ENCODE results near the gene SIX5.

The SIX5 gene

DNA sequence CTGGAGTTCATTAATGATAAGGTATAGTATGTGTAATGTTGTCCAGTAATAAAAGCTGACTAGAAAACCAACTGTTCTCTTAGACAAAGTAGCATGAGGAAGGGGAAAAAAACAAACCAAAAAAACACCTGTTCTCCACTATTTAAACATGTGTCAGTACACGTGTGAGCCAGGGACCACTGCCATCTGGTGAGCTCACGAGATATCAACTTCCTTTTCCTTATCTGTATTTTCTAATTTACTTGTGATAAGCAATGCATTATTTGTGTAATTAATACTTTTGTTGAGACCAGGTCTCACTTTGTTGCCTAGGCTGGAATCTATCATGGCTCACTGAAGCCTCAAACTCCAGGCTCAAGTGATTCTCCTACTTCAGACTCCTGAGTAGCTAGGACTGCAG, 4.3 kb upstream of the SIX5 start:
- DNase-seq: no peak

DNA sequence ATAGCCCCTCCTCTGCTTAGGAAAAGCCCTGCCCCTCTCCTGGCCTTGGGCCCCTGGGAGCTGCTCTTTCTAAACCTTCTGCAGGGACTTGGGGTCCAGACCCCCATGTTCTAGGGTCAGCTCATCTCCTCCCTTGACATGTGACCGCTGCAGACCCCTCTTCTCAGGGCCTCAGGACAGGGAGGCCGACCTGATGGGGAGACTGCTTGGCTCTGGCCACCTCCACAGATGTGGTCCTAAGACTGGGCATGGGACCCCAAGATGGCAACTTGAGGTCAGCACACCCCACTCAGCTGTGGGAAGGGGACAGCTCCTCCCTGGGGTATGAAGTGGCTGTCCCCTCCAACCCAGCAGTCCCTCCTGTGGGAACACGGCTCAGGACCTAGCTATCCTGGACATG, 3.9 kb upstream of the SIX5 start:
- no peak for DNase-seq

DNA sequence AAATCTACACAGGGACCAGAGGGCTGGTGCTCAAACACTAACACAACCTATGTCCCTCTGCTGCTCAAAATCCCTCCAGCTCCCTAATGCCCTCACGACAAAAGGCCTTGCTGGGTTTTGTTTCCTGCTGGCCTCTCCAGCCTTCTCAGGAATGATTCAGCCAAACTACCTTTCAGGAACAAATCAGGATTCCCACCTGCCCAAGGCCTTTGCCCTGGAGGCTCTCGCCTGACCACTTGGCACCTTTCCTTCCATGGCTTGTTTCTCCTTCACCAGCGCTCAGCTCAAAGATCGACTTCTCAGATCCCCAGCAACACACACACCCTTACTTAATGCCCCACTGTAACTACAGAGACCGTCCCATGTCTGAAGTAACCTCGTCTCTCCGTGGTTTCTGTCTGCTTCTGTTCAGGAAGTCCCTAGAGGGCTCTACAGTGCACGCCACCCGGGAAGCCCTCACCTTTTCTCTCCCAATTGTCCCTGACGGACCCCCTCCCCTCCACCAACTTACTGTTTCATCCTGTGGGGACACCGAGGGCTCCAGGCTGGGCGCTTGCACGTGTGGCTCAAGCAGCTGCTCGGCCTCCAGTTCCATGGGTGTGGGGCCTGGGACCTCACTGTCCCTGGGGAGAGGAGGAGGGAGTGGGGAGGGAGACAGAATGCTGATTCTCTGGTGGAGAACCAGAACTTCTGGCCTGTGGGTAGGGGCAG, 3.2 kb upstream of the SIX5 start:
- no peak for DNase-seq

DNA sequence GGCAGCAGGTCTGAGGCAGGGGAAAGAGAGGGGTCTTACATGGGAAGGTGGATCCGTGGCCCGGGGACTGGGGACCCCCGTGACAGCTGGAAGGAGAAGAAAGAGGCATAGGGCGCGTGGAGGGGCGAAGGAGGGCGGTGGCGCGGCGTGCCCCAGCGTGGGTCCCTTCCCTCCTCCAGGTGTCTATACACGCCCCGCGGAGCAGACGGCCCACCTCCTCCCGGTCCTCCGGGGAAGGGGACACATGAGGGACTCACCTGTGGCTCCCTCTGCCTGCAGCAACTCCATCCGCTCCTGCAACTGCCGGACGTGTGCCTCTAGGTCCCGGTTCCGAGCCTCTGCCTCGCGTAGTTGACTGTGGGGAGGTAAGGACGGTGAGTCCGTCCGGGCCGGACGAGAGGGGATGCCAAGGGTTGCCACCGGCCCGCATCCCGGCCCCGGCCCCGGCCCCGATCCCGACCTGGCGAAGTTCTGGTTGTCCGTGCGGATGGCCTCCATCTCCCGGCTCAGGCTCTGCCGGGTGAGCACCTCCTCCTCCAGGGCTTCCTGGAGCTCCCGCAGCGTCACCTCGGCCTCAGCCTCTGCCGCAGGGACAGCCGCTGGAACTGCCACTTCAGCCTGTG, 2.4 kb upstream of the SIX5 start:
- DNase-seq: no peak

DNA sequence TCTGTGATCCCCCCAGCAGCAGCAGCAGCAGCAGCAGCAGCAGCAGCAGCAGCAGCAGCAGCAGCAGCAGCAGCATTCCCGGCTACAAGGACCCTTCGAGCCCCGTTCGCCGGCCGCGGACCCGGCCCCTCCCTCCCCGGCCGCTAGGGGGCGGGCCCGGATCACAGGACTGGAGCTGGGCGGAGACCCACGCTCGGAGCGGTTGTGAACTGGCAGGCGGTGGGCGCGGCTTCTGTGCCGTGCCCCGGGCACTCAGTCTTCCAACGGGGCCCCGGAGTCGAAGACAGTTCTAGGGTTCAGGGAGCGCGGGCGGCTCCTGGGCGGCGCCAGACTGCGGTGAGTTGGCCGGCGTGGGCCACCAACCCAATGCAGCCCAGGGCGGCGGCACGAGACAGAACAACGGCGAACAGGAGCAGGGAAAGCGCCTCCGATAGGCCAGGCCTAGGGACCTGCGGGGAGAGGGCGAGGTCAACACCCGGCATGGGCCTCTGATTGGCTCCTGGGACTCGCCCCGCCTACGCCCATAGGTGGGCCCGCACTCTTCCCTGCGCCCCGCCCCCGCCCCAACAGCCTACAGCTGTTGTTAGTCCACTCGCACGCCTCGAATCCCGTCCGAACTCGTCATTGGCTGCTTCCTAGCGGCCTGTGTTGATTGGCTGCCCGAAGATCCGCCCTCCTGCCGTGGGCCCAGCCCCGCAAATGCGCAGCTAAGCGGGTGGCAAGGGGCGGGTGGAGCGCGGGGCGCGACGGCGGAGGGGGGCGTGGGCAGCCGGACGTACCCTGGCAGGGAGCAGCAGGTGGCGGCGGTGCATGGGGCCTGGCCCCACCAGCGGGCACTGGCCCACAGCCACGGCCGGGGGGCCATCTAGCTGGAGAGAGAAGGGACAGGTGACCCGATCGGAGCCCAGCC, 1.4 kb upstream of the SIX5 start:
- peak; percentile 79 to 85 for DNase-seq

DNA sequence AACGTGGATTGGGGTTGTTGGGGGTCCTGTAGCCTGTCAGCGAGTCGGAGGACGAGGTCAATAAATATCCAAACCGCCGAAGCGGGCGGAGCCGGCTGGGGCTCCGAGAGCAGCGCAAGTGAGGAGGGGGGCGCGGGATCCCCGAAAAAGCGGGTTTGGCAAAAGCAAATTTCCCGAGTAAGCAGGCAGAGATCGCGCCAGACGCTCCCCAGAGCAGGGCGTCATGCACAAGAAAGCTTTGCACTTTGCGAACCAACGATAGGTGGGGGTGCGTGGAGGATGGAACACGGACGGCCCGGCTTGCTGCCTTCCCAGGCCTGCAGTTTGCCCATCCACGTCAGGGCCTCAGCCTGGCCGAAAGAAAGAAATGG, 754 bp upstream of the SIX5 start:
- peak; percentile 16 to 32 for DNase-seq

DNA sequence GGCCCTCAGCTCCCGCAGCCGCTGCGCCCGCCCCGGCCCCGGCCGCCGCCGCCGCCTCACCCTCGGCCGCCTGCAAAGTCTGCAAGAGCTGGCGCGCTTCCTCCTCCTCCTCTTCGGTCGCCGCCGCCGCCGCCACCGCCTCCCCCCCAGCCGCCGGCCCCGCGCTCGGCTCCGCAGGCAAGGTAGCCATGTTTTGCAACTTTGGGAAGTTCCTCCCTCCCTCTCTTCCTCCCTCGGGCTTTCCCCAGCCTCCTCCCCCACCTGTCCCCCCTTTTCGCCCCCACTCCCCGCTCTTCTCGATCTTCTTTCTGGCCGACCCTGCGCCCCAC, 433 bp downstream of the SIX5 start:
- DNase-seq: no peak

DNA sequence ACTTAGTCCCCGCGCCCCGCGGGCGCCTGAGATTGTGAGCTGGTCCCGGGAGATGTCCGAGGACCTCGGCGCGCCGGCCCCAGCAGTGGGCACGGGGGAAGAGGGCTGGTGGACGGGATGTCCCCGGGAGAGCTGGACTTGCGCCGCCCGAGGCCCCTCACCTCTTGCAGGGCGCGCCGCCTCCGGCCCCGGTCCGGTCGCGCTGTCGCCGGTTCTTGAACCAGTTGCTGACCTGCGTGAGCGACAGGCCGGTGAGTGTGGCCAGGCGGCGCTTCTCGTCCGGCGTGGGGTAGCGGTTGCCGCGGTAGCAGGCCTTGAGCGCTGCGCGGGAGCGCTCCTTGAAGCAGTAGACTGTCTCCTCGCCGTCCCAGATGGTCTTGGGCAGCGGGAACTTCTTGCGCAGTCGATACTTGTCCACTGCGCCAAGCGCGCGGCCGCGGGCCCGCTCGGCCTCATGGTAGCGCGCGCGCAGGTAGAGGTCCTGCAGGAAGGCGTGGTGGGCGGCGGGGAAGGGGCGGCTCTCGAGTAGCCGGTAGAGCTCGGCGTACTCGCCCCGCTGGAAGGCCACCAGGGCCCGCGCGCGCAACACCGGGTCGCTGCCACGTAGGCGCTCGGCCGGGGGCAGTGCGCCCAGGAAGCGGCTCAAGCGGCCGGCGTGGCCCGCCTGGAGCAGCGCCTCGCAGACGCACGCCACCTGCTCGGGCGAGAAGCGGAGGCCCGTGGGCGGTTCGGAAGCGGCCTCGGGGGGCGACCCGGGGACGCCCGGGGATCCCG, 984 bp downstream of the SIX5 start:
- no peak for DNase-seq

DNA sequence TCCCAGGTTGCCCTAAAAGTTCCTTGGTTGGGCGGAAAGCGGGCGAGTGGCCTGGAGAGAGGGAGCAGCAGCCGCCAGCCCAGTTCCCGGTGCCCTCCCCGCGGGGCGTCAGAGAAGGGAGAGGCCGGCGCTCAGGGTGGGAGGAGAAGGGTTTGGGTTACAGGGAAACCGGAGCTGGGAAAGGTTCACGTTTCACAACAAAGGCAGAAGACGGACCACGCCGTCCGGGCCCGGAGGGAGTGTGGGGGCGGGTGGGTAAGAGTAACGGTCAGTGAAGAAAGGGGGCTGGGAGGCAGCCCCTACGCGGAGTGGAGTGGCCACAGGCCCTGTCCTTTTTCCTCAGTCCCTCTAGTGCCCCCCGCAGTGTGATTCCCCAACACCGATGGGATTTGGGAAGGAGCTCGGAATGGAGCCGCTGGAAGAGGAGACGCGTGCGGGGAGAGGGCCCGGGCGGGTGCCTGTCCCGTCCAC, 1.6 kb downstream of the SIX5 start:
- DNase-seq: no peak

DNA sequence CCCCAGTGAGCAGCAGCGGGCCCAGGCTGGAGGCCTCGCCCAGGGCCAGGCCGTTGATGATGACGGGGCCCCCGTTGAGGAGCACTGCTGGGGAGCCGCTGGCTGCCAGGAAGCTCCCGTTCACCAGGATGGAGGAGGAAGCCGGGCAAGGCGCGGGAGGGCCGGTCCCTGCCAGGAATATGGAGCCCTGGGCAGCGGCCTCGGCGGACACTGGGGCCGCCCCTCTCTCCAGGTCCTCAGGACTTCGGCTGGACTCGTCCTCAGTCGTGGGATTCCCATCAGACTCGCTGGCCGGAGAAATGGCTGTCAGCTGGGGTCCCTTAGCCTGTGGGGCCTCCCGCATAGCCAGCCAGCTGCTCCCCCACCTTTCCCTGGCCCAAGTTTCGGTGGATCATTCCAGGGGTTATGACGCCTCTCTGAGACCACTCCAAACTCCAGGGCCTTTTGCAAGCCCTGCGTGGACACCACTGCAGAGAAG, 2.1 kb downstream of the SIX5 start:
- no peak for DNase-seq

DNA sequence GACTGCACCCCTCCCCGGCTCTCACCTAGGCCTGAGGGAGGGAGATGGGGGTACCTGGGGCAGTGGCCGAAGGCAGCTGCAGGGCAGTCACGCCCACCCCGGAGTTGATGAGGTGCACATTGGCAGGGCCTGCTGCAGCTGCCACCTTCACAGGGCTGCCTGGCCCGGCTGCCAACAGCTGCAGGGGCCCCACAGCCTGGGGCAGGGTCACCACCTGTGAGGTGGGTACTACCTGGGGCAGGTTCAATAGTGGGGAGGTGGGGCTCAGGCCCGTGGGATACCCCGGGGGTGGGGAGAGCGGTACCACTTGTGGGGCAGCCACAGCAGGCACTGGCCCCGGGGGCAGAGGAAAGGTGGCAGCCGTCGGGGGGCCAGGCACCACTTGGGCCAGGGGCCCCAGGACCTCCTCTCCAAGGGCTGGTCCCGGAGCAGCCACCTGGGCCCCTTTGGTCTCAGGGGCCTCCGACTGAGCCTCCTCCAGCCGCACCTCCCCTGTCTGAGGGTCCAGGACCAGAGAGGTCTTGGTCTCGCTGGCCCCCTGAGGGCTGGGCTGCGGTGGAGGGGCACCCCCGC, 2.7 kb downstream of the SIX5 start:
- DNase-seq: no peak

DNA sequence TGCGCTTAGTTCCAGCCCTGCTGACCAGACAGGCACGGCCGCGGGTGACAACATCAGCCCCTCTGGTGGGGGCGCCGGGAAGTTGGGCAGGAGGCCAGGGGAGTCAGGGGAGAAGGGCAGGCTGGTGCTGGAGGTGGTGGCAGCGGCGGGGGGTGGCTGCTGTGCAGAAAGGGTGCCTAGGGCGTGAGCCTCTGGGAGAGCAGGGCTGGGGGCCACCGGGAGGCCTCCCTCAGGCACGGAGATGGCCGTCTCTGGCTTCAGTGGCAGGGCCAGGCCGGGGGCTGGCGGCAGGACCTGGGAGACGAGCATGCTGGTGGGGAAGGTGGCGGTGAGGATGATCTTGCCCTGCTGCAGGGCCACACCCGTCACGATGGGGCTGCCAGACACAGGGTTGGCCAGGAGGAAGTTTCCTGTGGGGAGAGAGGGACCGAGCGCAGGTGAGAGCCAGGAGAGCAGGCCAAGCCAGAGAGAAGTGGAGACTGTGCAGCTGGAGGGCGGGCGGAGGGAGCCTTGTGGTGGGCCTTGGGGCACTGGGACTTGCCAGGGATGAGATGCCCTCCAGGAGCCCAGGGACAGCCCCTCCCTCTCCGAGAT, 3.3 kb downstream of the SIX5 start:
- DNase-seq: no peak

DNA sequence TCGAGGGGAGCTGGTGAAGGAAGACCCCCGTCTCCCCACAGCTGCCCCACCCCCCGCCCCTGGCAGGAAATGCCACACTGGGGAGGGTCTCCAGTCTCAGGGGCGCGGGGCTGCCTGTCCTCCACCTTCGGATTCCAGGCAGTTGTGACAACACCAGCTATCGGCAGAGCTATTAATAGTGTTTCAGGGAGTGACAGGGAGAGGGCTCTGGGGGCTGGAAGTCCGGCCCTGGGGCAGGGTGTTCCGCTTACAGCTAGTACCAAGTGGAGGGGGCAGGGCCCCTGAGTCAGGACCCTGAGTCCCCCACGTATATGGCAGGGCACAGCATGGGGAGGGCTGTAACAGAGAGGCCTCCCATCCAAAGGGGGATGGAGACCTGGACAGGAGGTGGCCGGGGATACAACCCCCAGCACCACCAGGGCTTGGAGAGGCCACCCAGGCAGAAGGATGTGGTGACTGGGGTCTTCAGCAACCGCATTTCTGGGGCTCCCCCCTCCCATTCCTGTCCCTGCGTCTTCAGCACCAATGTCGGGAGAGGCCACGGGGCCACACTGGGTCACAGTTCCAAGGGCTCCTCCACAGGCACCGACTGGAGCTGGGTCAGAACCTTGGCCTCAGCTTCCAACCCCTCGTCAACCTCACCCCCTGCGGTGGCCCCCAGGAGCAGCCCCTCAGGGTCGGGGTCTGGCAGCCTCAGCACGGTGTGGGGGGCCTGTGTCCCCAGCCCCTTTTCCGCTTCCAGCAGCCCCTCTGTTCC, 3.9 kb downstream of the SIX5 start:
- DNase-seq: no peak

DNA sequence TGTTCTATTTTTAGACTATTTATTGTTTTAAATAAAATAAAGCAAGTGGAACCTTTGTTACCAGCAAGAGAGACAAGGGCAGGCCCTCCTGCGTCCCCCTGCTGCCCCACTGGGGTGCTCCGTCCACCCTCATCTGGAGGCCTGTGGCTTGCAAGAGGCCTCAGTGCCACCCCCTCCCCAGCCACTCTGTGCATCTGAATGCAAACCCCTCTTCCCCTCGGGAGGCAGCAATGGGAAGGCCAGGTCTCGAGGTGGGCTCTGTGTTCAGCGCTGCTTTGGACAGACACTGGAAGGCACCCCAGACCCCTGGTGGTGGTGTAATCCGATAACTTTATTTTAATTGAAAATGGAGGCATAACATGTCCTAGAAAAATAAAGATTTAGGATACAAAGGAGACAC, 4.6 kb downstream of the SIX5 start:
- no peak for DNase-seq

DNA sequence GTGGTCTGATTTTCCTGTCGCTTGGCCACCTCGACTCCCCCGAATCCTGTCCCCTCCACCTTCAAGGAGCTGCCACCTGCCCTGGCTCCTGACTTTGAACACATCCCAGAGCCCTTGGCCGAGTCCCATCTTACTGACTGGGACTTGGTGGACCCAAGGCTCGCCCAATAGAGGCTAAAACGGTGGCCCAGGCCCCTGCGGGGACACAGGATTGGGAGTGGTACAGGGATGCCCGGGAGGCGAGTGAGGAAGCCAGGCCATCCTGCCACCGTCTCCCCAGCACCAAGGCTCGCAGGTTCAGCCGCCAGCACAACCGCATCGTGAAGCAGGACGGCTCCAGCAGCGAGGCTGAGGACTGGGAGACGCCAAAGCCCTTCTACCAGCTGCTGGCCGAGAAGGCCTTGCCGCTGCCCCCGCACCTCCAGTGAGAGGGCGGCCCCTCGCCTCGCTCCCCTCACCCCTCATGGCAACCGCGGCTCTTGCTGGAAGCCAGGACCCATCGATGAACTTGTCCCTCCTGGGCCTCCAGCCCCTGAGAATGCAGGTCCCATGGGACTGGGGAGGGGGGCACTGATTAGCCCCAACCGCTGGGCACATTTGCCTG, 5.3 kb downstream of the SIX5 start:
- no peak for DNase-seq

DNA sequence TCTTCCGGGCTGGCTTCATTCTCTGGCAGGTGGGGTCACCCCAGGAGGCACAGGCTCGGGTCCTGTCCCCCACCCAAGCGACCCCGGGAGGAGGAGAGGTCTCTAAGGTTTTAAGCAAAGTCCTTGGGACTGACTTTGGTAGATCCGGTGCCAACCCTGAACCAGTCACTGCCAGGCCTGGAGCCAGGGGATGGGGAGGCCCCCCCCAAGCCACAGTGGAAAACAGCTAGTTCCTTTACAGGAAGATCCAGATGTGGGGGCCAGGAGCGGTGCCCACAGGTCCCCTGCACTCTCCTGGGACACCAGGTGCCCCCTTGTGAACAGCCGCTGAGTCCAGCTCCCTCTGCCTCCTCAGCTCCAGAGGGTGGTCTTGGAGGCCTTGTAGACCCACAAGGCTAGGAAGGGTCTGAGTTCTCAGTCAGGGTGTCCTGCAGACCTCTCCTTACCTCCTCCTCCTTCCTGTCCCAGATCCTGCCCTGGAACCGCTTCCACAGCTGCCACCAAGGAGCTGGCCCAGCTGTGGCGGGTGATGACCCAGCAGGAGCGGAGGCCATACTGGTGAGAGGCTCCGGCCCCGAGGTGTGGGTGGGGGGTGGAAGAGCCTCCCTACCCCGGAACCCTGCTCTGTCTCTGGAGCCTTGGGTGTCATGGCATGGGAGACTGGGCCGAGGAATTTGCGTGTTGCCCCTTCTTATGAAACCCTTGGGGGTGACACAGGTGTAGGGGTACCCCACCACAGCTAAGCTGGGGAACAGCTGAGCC, 6.0 kb downstream of the SIX5 start:
- no peak for DNase-seq

DNA sequence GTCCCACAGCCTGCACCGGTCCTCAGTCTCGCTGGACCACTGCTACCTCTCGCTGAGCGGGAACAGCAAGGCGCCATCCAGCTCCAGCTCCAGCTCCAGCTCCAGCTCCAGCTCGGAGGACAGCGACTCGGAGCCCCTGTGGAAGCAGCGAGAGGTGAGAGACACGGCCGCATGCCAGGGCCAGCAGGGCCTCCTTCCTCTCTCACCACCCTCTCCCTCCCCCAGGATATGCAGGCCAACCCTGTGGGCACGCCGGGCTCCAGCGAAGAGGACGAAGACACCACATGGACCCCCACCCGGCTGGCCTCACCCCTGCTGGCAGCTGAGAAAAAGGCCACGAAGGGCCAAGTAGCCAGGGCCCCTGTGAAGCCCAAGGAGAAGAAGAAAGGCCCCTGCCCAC, 7.3 kb downstream of the SIX5 start:
- no peak for DNase-seq

DNA sequence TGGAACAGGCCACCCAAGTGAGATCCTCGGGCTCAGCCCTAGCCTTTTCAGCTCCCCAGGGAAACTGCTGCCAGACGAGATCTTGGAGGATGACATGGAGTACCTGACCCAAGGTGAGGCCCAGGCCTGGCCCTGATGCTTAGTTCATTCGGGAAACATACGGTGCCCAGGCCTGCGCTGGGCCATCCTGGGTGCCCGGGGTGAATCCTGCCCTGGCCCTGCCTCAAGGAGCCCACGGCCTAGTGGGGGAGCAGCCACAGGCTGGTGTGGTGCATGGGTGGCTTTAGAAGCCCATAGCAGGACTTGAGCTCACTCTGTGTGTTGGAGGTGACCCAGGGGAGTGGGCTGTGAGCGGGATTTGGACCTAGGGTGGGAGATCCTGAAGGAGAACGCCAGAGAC, 10.1 kb downstream of the SIX5 start:
- DNase-seq: no peak

DNA sequence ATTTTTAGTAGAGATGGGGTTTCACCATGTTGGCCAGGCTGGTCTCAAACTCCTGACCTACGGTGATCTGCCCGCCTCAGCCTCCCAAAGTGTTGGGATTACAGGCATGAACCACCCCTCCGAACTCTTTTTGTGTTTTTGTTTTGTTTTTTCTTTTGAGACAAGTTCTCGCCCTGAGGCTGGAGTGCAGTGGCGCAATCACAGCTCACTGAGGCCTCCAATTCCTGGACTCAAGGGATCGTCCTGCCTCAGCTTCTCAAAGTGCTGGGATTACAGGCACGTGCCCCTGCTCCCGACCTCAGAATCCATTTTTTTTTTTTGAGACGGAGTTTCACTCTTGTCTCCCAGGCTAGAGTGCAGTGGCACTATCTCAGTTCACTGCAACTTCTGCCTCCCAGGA, 11.4 kb downstream of the SIX5 start:
- no peak for DNase-seq

DNA sequence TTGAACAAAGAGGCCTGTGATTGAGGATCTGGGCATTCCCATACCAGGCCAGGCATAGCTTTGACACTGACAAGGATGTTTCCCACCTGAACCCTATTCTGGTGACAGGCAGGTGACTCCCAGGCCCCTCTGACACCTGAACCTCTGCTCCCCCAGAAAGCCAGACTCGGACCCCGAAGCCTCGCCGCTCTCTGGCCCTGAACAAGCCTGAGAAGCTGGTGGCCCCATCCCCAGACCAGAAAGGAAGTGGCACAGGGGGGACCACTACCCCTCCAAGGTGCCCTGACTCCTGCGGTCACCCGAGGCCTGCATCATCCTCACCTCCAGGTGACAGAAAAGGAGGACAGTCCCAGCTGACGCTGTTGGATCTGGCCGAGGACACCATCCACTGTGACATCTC, 14.7 kb downstream of the SIX5 start:
- DNase-seq: no peak
